GM10248 (cell line): ENCODE results near the gene WNK2.

Source experiments
- CTCF ChIA-PET: fragments of 300-600 bp; sonication (Branson Sonifier 250); formaldehyde crosslinking; extraction: SDS; loops from one replicate; lab custom pipeline; 2021; ENCODE audit warnings: antibody characterized with exemption; lab: Yijun Ruan, JAX
- POLR2A ChIA-PET: fragments of 350-650 bp; sonication (Branson Sonifier 250); formaldehyde crosslinking; extraction: SDS; loops from one replicate; lab custom pipeline; 2020; ENCODE audit warnings: antibody characterized with exemption; lab: Yijun Ruan, JAX
- DNase-seq: peaks from one replicate; pipeline ENCODE4 v3.0.0; 2012; ENCODE audit errors: extremely low spot score
- CTCF ChIP-seq: IDR thresholded peaks from 2 replicates; pipeline ENCODE4 v1.5.1; 2012; ENCODE audit warnings: mild to moderate bottlenecking, low read depth; ENCODE audit errors: extremely low read depth, missing control alignments, control extremely low read depth

The WNK2 gene

GRCh38 chr9:93228453-93228852 is 44.5 kb downstream of the WNK2 start:
- no peak for TF ChIP-seq CTCF
- POLR2A ChIA-PET: no interaction called here

GRCh38 chr9:93229636-93230035 is 45.7 kb downstream of the WNK2 start:
- DNase-seq: no peak
- CTCF ChIA-PET: no interaction called here
- no peak for TF ChIP-seq CTCF
- POLR2A ChIA-PET: no interaction called here

More at GRCh38 chr9:93228453-93228852, 44.5 kb downstream of the WNK2 start:
- CTCF ChIA-PET: no interaction called here
- no peak for DNase-seq

DNA sequence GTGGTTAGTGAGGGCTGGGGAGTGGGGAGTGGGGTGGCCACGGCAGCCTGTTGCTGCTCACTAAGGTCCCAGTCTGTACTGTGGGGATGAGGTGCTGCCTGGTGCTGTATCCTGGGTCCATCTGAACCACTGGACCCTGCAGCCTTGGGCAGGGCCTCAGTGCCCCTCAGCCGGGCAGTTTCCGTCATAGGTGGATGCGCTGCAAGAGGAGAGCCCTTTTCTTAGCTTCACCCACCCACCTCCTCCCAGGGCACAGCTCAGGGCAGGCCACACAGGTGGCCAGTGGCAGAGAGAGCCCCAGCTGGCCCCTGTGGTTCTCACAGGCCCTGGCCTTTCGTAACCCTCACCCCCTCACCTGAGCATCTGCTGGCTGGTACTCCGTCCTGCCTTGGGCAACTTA is 46.2 kb downstream of the WNK2 start:
- CTCF ChIA-PET: interaction anchor here (1.9 kb wide), 1 partner anchor 13 kb away, joined by 5 read pairs; no protein-coding TSS in a partner anchor
- TF ChIP-seq CTCF: no peak
- no peak for DNase-seq
- POLR2A ChIA-PET: no interaction called here

- no peak for DNase-seq
- CTCF ChIA-PET: interaction anchor here (1.9 kb wide), 1 partner anchor 13 kb away, joined by 5 read pairs; no protein-coding TSS in a partner anchor
- POLR2A ChIA-PET: no interaction called here
- no peak for TF ChIP-seq CTCF
Measured at GRCh38 chr9:93230601-93231000, 46.7 kb downstream of the WNK2 start.

DNA sequence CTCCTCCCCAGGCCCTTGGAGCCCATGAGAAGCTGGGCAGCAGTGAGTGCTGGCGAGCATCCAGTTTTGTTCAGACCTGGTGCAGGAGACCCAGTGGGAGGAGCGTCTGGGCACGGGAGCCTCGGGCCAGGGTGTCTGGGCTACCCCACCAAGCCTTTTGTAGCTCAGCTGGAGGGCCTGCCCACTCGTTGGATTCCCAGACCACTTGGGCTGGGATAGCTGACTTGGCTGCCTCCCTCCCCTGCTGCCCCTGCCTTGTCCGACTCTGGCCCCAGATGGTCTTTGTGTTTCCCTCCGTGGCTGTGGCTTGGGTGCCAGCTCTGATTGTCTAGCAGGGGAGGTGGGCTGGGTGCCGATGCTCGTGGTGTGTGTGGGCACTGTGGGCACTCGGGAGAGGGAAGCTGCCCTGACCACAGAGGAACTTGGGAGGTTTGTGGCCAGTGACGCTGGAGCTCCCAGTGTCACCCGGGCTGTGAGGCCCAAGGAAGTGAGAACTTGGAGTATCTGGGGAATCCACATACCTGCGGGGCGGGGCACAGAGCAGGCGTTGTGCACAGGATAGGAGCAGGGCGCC is 47.3 kb downstream of the WNK2 start:
- POLR2A ChIA-PET: no interaction called here
- TF ChIP-seq CTCF: no peak
- DNase-seq: no peak
- CTCF ChIA-PET: interaction anchor here (1.9 kb wide), 1 partner anchor 14 kb away, joined by 5 read pairs; no protein-coding TSS in a partner anchor

GRCh38 chr9:93231716-93232115 is 47.8 kb downstream of the WNK2 start:
- no peak for TF ChIP-seq CTCF
- DNase-seq: no peak
- CTCF ChIA-PET: interaction anchor here (1.6 to 1.9 kb wide), 2 partner anchors 9 to 14 kb away, joined by 5 read pairs; no protein-coding TSS in a partner anchor
- POLR2A ChIA-PET: no interaction called here
